HepG2 (cell line): ENCODE results near the gene CMIP. TPM values are rescaled to one million over a fixed set of nuclear protein-coding genes. Genes with fewer than 3 reads are reported as not detected.

Experiments
- ATAC-seq: fragments of 200-7000 bp; cut with Tn5 transposase; 3 replicates; pipeline ENCODE4 v1.9.1; 2020; ENCODE audit warnings: mild to moderate bottlenecking, moderate library complexity
- BruUV-seq: library from RNA; stranded (reverse); fragments of 400-500 nt; replicated peaks from 2 replicates; lab custom pipeline; 2021; lab: Mats Ljungman, UMichigan
- CTCF ChIA-PET: fragments of 300-600 bp; formaldehyde crosslinking; extraction: SDS; loops from one replicate; lab custom pipeline; 2021; ENCODE audit warnings: low total read pairs, inconsistent platforms, low intra/inter-chr PET ratio; lab: Yijun Ruan, JAX
- POLR2A ChIA-PET: fragments of 350-600 bp; sonication (Branson Sonifier 250); formaldehyde crosslinking; loops from one replicate; lab custom pipeline; 2020; ENCODE audit warnings: antibody characterized with exemption, inconsistent platforms; lab: Yijun Ruan, JAX
- DNase-seq: peaks from one replicate; pipeline ENCODE4 v3.0.0-alpha.2; 2015; ENCODE audit warnings: low spot score
- FAIRE-seq: peaks from 3 replicates; lab custom pipeline; 2011; peaks lifted over from hg19 to GRCh38; lab: Jason Lieb, UNC
- H2AFZ ChIP-seq: one replicate; pipeline ENCODE4 v1.6.1; 2011; ENCODE audit warnings: low read length, inconsistent platforms
- H3K27ac ChIP-seq: fragments of 300-600 bp; 3 replicates; pipeline ENCODE4 v1.8.0; 2011; ENCODE audit warnings: mixed run types, mild to moderate bottlenecking, mixed read lengths, low read length, inconsistent platforms; ENCODE audit not compliant: insufficient read depth; ENCODE audit errors: extremely low read length
- H3K27me3 ChIP-seq, 2 experiments: fragments of 200-600 bp in 1 of 2; 2 replicates in 1 of 2; 3 replicates in 1 of 2; pipeline versions ENCODE4 v1.6.0 to v1.8.0; 2011; ENCODE audit warnings: low read length in 2 of 2, mild to moderate bottlenecking in 2 of 2, moderate library complexity in 2 of 2, inconsistent platforms in 1 of 2; ENCODE audit not compliant: insufficient read depth in 2 of 2, control insufficient read depth in 1 of 2
- H3K36me3 ChIP-seq, 2 experiments: fragments of 200-600 bp in 1 of 2; replicated peaks in 1 of 2; 2 replicates in 1 of 2; 3 replicates in 1 of 2; pipeline versions ENCODE4 v1.5.1 to v1.8.0; 2011; ENCODE audit warnings: low read length in 2 of 2, inconsistent platforms in 1 of 2; ENCODE audit not compliant: insufficient read depth in 2 of 2, control insufficient read depth in 1 of 2
- H3K4me1 ChIP-seq: 2 replicates; pipeline ENCODE4 v1.5.1; 2012; ENCODE audit warnings: low read length, inconsistent platforms; ENCODE audit not compliant: insufficient read depth
- H3K4me2 ChIP-seq: 2 replicates; pipeline ENCODE4 v1.6.0; 2011; ENCODE audit warnings: low read depth, low read length, inconsistent platforms
- H3K4me3 ChIP-seq, 3 experiments: fragments of 200-600 bp in 1 of 3; sonication (generic), shearing (Covaris generic) in 1 of 3; replicated peaks in 1 of 3; 2 replicates each; pipeline ENCODE4 v1.5.1; 2011 to 2016; ENCODE audit warnings: low read length in 3 of 3, inconsistent platforms in 2 of 3, low read depth in 2 of 3, mild to moderate bottlenecking in 2 of 3, control low read depth in 1 of 3, mixed read lengths in 1 of 3; ENCODE audit not compliant: insufficient read depth in 1 of 3
- H3K79me2 ChIP-seq: one replicate; pipeline ENCODE4 v1.6.1; 2011; ENCODE audit warnings: low read length, inconsistent platforms; ENCODE audit not compliant: insufficient read depth
- H3K9ac ChIP-seq: 2 replicates; pipeline ENCODE4 v1.6.0; 2011; ENCODE audit warnings: mild to moderate bottlenecking, low read depth, low read length, inconsistent platforms; ENCODE audit not compliant: insufficient read depth
- H3K9me3 ChIP-seq: 2 replicates; pipeline ENCODE4 v1.5.1; 2012; ENCODE audit warnings: mild to moderate bottlenecking, low read length
- H4K20me1 ChIP-seq: 2 replicates; pipeline ENCODE4 v1.6.0; 2011; ENCODE audit warnings: inconsistent platforms, mild to moderate bottlenecking, low read length, moderate library complexity; ENCODE audit not compliant: insufficient read depth
- ARNT ChIP-seq: fragments of 450-650 bp; IDR thresholded peaks from 2 replicates; pipeline ENCODE4 v1.6.1; 2017
- CREM ChIP-seq, 2 experiments: sonication (generic) in 1 of 2; formaldehyde crosslinking in 1 of 2; IDR thresholded peaks; 2 replicates each; pipeline versions ENCODE4 v1.4.0 to v1.6.1; 2016 to 2020; ENCODE audit warnings: antibody characterized with exemption in 1 of 2, mild to moderate bottlenecking in 1 of 2, missing genetic modification reagents in 1 of 2
- HOXA3 ChIP-seq: sonication (generic); formaldehyde crosslinking; IDR thresholded peaks from 2 replicates; pipeline ENCODE4 v1.5.0; 2020; ENCODE audit warnings: missing genetic modification reagents
- WGBS: methylation state at CpG from one replicate; pipeline ENCODE4 v1.1.6; 2017; ENCODE audit warnings: low lambda C conversion rate; 5-methylcytosine and 5-hydroxymethylcytosine counted together
- in situ Hi-C: cut with HindIII; loops from 2 replicates; pipeline ENCODE4 v1.10.0; 2017; ENCODE audit warnings: low pct_unique_long_range_greater_than_20kb; ENCODE audit not compliant: extremely low pct_ligation_motif_present
- intact Hi-C: fragments of 100-400 bp; cut with micrococcal nuclease; formaldehyde crosslinking; loops from one replicate; pipeline ENCODE4 v1.10.0; 2022; ENCODE audit not compliant: unreplicated experiment
- polyA plus RNA-seq, 8 experiments: library from polyadenylated mRNA; depleted of rRNA in 3 of 8; stranded (reverse) in 7 of 8; unstranded in 1 of 8; fragments of >200 nt; fragmentation: Illumina TruSeq in 4 of 8; extraction: Trizol in 4 of 8; gene quantifications; 2 replicates each; pipeline versions ENCODE4 v1.2.1 to v1.2.3, GENCODE V29; 2011 to 2016; ENCODE audit warnings: low read depth in 4 of 8, missing spikeins in 1 of 8, mixed read lengths in 1 of 8; ENCODE audit not compliant: insufficient read depth in 1 of 8
- total RNA-seq, 5 experiments: library from RNA; depleted of rRNA; stranded (reverse); fragments of >200 nt; fragmentation: Illumina TruSeq; extraction: Trizol; gene quantifications; 2 replicates each; pipeline ENCODE4 v1.2.3, GENCODE V29; 2016; ENCODE audit warnings: low read depth in 1 of 5
- TF ChIP-seq, protein P1 (sequence below): IDR thresholded peaks from 2 replicates; pipeline ENCODE4 v1.6.1; 2016; ENCODE audit warnings: missing biosample characterization, missing genetic modification reagents, low read depth
- TF ChIP-seq, protein P2 (sequence below): sonication (generic); formaldehyde crosslinking; IDR thresholded peaks from 2 replicates; pipeline ENCODE4 v1.4.0; 2020; ENCODE audit warnings: missing genetic modification reagents
- TF ChIP-seq, protein P3 (sequence below): sonication (generic); formaldehyde crosslinking; IDR thresholded peaks from 2 replicates; pipeline ENCODE4 v1.5.0; 2020; ENCODE audit warnings: missing genetic modification reagents
- TF ChIP-seq, protein P4 (sequence below): sonication (generic); formaldehyde crosslinking; IDR thresholded peaks from 2 replicates; pipeline ENCODE4 v1.4.0; 2020; ENCODE audit warnings: mild to moderate bottlenecking, missing genetic modification reagents

Gene CMIP
- total and polyA plus RNA-seq, 2 of the 13 experiments (the other 11 are each of a cell fraction or from before 2014, with no cell fraction given), result 10.9 to 18.1 TPM

DNA sequence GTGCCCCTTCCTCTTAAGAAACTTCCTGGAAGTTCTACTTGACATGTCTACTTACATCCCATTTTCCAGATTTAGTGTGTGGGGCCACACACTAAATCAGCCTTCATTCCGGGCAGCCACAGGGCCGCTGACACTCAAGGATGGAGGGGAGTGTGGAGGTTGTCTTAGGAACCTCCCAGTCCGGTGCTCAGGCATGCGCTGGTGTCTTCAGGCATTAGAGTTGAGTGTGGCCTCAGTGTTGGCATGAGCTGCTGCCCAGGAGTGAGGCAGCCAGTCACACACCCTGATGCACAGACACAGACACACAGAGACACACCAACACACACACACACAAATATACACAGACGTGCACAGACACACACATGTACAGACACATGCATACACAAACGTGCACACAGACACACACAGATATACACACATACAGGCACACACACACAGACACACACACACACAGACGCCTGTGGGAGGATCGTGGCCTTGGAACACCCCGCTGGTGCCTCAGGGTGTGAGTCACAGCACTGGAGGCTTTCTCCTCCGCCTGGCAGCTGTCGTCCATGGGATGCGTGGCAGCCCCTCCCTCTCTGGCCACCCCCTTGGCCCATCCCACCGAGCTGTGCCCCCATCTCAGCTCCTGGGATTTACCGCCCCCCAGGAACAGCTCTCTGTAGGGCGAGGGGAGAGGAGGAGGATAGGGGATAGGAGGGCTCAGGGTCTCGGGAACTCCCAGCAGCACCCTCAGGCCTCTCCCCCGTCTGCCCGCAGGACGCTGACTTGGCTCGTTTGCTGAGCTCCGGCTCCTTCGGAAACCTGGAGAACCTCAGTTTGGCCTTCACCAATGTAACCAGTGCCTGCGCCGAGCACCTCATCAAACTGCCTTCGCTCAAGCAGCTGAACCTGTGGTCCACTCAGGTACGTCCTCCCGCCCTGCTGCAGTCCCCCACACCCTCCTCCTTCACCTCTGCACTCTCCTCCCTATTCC is 258.9 kb downstream of the CMIP start:
- H3K27ac ChIP-seq, result no peak overlapping the region
- no peaks in the 10 kb centered on the region for H3K79me2 ChIP-seq
- POLR2A ChIA-PET, result no interaction called here
- FAIRE-seq, result peak; percentile 64
- H3K36me3 ChIP-seq, result peaks cover 62 to 91% of the 10 kb centered on the region in 2 experiments
- H3K9ac ChIP-seq, result no peak overlapping the region
- no peak overlapping the region for H2AFZ ChIP-seq
- WGBS, result 89% methylated on average over 26 of the region's 27 CpGs
- H3K9me3 ChIP-seq, result no peaks in the 10 kb centered on the region
- intact Hi-C loops, result no loop called here
- no TSS peak for BruUV-seq
- H3K4me3 ChIP-seq, result no peak overlapping the region
- no peak for DNase-seq
- no peak overlapping the region for H3K4me2 ChIP-seq
- no peaks in the 10 kb centered on the region for H3K4me1 ChIP-seq
- CTCF ChIA-PET, result no interaction called here
- peak; percentile 21 for ATAC-seq
- H4K20me1 ChIP-seq, result no peaks in the 10 kb centered on the region; the same call in 1 of the 2 replicates
- no peaks in the 10 kb centered on the region for H3K27me3 ChIP-seq
- in situ Hi-C loops, result no loop called here
- TF ChIP-seq, protein P1, sequence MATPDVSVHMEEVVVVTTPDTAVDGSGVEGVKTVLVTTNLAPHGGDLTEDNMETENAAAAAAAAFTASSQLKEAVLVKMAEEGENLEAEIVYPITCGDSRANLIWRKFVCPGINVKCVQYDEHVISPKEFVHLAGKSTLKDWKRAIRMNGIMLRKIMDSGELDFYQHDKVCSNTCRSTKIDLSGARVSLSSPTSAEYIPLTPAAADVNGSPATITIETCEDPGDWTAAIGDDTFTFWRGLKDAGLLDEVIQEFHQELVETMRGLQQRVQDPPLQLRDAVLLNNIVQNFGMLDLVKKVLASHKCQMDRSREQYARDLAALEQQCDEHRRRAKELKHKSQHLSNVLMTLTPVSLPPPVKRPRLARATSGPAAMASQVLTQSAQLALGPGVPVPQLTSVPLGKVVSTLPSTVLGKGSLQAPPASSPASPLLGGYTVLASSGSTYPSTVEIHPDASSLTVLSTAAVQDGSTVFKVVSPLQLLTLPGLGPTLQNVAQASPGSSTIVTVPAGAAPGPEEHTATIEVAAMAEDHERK (CRISPR knock-in tag), result no peak
- TF ChIP-seq, protein P2, sequence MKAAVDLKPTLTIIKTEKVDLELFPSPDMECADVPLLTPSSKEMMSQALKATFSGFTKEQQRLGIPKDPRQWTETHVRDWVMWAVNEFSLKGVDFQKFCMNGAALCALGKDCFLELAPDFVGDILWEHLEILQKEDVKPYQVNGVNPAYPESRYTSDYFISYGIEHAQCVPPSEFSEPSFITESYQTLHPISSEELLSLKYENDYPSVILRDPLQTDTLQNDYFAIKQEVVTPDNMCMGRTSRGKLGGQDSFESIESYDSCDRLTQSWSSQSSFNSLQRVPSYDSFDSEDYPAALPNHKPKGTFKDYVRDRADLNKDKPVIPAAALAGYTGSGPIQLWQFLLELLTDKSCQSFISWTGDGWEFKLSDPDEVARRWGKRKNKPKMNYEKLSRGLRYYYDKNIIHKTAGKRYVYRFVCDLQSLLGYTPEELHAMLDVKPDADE (CRISPR knock-in tag), result no peak
- no peak for TF ChIP-seq ARNT
- no peak for TF ChIP-seq CREM (IDR thresholded peaks at IDR 0.05)
- no peak for TF ChIP-seq CREM (CRISPR knock-in tag; IDR thresholded peaks at IDR 0.05)
- TF ChIP-seq, protein P3, sequence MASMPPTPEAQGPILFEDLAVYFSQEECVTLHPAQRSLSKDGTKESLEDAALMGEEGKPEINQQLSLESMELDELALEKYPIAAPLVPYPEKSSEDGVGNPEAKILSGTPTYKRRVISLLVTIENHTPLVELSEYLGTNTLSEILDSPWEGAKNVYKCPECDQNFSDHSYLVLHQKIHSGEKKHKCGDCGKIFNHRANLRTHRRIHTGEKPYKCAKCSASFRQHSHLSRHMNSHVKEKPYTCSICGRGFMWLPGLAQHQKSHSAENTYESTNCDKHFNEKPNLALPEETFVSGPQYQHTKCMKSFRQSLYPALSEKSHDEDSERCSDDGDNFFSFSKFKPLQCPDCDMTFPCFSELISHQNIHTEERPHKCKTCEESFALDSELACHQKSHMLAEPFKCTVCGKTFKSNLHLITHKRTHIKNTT (CRISPR knock-in tag), result no peak
- TF ChIP-seq, protein P4, sequence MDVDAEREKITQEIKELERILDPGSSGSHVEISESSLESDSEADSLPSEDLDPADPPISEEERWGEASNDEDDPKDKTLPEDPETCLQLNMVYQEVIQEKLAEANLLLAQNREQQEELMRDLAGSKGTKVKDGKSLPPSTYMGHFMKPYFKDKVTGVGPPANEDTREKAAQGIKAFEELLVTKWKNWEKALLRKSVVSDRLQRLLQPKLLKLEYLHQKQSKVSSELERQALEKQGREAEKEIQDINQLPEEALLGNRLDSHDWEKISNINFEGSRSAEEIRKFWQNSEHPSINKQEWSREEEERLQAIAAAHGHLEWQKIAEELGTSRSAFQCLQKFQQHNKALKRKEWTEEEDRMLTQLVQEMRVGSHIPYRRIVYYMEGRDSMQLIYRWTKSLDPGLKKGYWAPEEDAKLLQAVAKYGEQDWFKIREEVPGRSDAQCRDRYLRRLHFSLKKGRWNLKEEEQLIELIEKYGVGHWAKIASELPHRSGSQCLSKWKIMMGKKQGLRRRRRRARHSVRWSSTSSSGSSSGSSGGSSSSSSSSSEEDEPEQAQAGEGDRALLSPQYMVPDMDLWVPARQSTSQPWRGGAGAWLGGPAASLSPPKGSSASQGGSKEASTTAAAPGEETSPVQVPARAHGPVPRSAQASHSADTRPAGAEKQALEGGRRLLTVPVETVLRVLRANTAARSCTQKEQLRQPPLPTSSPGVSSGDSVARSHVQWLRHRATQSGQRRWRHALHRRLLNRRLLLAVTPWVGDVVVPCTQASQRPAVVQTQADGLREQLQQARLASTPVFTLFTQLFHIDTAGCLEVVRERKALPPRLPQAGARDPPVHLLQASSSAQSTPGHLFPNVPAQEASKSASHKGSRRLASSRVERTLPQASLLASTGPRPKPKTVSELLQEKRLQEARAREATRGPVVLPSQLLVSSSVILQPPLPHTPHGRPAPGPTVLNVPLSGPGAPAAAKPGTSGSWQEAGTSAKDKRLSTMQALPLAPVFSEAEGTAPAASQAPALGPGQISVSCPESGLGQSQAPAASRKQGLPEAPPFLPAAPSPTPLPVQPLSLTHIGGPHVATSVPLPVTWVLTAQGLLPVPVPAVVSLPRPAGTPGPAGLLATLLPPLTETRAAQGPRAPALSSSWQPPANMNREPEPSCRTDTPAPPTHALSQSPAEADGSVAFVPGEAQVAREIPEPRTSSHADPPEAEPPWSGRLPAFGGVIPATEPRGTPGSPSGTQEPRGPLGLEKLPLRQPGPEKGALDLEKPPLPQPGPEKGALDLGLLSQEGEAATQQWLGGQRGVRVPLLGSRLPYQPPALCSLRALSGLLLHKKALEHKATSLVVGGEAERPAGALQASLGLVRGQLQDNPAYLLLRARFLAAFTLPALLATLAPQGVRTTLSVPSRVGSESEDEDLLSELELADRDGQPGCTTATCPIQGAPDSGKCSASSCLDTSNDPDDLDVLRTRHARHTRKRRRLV (CRISPR knock-in tag), result no peak
- no peak for TF ChIP-seq HOXA3
